Stimulated activated CD4-positive, alpha-beta T cell treated with anti-CD3 and anti-CD28 coated beads, Interleukin-2, amount 100 ng/mL, for 48 hours (primary cell): Measurements from ENCODE around the gene ADAMTS12.

Source experiments
- DNase-seq, 2 donors: peaks; one replicate each; pipeline ENCODE4 v3.0.0-alpha.2; 2020

ADAMTS12 gene

GRCh38 chr5:33696411-33696810 is 195.4 kb downstream of the ADAMTS12 start:
- no peak for DNase-seq

- no peak for DNase-seq
Observed at GRCh38 chr5:33692980-33693379, 198.8 kb downstream of the ADAMTS12 start.

- no peak for DNase-seq
Observed at GRCh38 chr5:33691856-33692255, 199.9 kb downstream of the ADAMTS12 start.

GRCh38 chr5:33690374-33691135 is 201.2 kb downstream of the ADAMTS12 start:
- DNase-seq = no peak

GRCh38 chr5:33688526-33688925 is 203.3 kb downstream of the ADAMTS12 start:
- DNase-seq = no peak

GRCh38 chr5:33688066-33688465 is 203.7 kb downstream of the ADAMTS12 start:
- no peak for DNase-seq

- no peak for DNase-seq
Observed at GRCh38 chr5:33685873-33686755, 205.7 kb downstream of the ADAMTS12 start.

- DNase-seq = no peak
Observed at GRCh38 chr5:33684496-33685159, 207.2 kb downstream of the ADAMTS12 start.

GRCh38 chr5:33679791-33680190 is 212.0 kb downstream of the ADAMTS12 start:
- no peak for DNase-seq

GRCh38 chr5:33675958-33676464 is 215.8 kb downstream of the ADAMTS12 start:
- DNase-seq = no peak

GRCh38 chr5:33671700-33672291 is 220.0 kb downstream of the ADAMTS12 start:
- DNase-seq = no peak

- no peak for DNase-seq
Observed at GRCh38 chr5:33662722-33663427, 228.9 kb downstream of the ADAMTS12 start.

- no peak for DNase-seq
Observed at GRCh38 chr5:33659526-33660169, 232.1 kb downstream of the ADAMTS12 start.

GRCh38 chr5:33657804-33658440 is 233.9 kb downstream of the ADAMTS12 start:
- DNase-seq = no peak

GRCh38 chr5:33657176-33657575 is 234.6 kb downstream of the ADAMTS12 start:
- no peak for DNase-seq

GRCh38 chr5:33650911-33651310 is 240.9 kb downstream of the ADAMTS12 start:
- no peak for DNase-seq

GRCh38 chr5:33649549-33650482 is 242.0 kb downstream of the ADAMTS12 start:
- DNase-seq = no peak

GRCh38 chr5:33641744-33642505 is 249.9 kb downstream of the ADAMTS12 start:
- no peak for DNase-seq

- no peak for DNase-seq
Observed at GRCh38 chr5:33639474-33639873, 252.3 kb downstream of the ADAMTS12 start.
